SK-MEL-5 (cell line): ENCODE measurements around the gene SLC22A12. TPM values are rescaled to one million over a fixed set of nuclear protein-coding genes. Genes with fewer than 3 reads are reported as not detected.

Experiments
- DNase-seq: peaks from one replicate; pipeline ENCODE4 v3.0.0-alpha.2; 2016; ENCODE audit warnings: low read depth, low spot score
- in situ Hi-C: cut with HindIII; loops from 2 replicates; pipeline ENCODE4 v1.10.0; 2016; ENCODE audit warnings: low sequenced_read_pairs, high pct_unique_total_duplicates, low pct_unique_long_range_greater_than_20kb
- total RNA-seq: library from RNA; depleted of rRNA; stranded (reverse); fragments of >200 nt; shearing (Covaris generic); gene quantifications from 2 replicates; pipeline ENCODE4 v1.2.3, GENCODE V29; 2014

SLC22A12 gene
- total RNA-seq, 1 experiment from 2014 or later: not detected

GRCh38 chr11:64598797-64599697 lies 8.0 kb downstream of the SLC22A12 start:
- DNase-seq: no peak

GRCh38 chr11:64599698-64600211 lies 8.7 kb downstream of the SLC22A12 start:
- DNase-seq: no peak
- in situ Hi-C loops: no loop called here

More at GRCh38 chr11:64598797-64599697, 8.0 kb downstream of the SLC22A12 start:
- in situ Hi-C loops: no loop called here

DNA sequence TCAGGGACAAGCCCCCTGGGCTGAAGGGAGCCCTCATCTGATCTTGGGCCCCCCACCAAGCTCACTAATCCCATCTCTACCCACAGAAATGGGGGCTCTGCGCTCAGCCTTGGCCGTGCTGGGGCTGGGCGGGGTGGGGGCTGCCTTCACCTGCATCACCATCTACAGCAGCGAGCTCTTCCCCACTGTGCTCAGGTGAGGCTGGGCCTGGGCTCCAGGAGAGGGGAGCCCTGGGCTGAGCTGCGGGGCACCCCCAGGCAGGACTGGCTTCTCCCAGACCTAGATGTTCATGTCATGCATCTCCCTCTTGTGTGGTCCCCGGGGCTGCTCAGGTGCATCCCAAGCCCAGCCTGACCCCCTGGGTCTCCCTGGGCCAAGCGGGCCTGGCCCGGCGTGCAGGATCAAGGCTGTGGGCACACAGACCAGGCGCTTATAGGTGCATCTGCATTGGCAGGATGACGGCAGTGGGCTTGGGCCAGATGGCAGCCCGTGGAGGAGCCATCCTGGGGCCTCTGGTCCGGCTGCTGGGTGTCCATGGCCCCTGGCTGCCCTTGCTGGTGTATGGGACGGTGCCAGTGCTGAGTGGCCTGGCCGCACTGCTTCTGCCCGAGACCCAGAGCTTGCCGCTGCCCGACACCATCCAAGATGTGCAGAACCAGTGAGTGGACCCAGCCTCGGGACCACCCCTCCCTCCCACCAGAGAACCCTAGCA lies 9.4 kb downstream of the SLC22A12 start:
- in situ Hi-C loops: no loop called here
- DNase-seq: no peak

DNA sequence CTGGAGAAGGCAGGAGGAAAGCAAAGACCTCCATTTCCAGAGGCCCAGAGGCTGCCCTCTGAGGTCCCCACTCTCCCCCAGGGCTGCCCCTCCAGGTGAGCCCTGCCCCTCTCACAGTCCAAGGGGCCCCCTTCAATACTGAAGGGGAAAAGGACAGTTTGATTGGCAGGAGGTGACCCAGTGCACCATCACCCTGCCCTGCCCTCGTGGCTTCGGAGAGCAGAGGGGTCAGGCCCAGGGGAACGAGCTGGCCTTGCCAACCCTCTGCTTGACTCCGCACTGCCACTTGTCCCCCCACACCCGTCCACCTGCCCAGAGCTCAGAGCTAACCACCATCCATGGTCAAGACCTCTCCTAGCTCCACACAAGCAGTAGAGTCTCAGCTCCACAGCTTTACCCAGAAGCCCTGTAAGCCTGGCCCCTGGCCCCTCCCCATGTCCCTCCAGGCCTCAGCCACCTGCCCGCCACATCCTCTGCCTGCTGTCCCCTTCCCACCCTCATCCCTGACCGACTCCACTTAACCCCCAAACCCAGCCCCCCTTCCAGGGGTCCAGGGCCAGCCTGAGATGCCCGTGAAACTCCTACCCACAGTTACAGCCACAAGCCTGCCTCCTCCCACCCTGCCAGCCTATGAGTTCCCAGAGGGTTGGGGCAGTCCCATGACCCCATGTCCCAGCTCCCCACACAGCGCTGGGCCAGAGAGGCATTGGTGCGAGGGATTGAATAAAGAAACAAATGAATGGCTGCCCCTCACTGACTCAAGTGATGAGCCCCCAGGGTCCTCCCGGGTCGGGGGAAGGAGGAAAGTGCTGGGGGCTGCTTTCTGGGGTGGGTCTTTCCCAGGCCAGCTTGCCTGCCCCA lies 10.8 kb downstream of the SLC22A12 start:
- in situ Hi-C loops: no loop called here
- no peak for DNase-seq

- in situ Hi-C loops: no loop called here
Observed at GRCh38 chr11:64602466-64603070, 11.5 kb downstream of the SLC22A12 start.

GRCh38 chr11:64603411-64604110 lies 12.5 kb downstream of the SLC22A12 start:
- in situ Hi-C loops: no loop called here
- no peak for DNase-seq

More at GRCh38 chr11:64602466-64603070, 11.5 kb downstream of the SLC22A12 start:
- DNase-seq: no peak

DNA sequence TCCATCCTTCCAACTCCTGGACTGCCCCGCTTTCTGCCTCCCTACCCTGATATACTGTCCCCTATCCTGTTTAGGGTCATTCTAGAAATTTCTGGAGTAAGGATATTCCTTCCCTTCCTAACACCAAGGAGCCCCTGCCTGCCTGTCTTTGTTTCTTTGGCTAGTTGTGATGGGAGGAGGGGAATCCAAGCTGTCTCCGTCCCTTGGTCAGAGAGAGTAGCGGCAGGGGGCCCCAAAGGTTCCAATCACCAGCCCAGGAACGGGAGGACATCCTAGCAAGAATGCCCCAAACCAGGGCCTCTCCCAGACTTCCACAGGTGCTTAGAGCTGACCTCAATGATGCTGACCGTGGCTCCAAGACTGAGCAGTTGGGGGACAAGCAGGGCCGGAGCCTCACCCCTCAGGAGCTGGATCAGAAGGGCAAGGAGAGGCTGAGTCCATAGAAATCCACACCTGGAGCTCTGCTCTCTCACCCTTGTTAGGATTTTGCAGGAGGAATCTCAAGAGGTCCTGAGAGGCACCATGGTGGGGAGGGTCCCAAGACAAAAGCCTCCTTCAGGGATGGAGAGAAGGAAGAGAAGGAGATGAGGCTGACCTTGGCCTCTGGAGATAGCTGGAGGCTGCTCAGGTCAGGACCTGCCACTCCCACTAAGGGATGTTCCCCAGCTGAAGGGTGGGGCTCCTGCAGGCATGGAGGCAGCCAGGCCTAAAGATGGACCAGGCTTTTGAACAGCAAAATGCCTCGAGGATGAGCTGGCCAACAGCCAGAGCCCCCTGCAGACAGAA lies 13.6 kb downstream of the SLC22A12 start:
- DNase-seq: no peak
- in situ Hi-C loops: no loop called here

- in situ Hi-C loops: no loop called here
- no peak for DNase-seq
Observed at GRCh38 chr11:64605244-64605560, 14.2 kb downstream of the SLC22A12 start.

GRCh38 chr11:64605656-64606585 lies 14.9 kb downstream of the SLC22A12 start:
- no peak for DNase-seq
- in situ Hi-C loops: no loop called here

DNA sequence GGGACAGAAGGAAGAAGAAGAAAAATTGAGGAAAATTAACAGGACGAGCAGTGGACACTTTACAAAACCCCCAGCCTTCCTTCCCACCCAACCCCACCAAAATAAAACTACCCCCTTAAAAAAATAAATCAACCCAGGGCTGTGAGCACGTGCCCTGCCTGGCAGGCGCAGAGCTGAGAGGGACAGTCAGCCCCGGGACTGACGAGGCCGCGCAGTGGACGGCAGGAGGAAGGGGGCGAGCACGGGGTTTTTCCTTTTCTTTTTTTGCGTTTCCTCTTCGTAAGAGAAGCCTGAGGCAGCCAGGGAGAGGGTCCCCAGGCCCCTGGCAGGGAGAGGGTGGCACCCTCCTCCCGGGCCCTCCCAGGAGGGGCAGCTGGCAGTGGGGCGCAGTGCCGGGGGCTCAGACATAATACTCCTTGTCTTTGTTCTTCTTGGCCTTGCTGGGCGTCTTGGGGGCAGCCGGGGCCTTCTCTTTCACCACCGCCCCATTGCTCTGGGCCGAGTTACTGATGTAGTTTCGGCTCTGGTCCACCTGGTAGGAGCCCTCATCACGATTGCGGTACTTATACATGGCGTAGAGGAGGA lies 15.9 kb downstream of the SLC22A12 start:
- in situ Hi-C loops: no loop called here
- no peak for DNase-seq

GRCh38 chr11:64607381-64607985 lies 16.5 kb downstream of the SLC22A12 start:
- in situ Hi-C loops: no loop called here
- no peak for DNase-seq

- DNase-seq: no peak
- in situ Hi-C loops: no loop called here
Observed at GRCh38 chr11:64608046-64608445, 17.0 kb downstream of the SLC22A12 start.

DNA sequence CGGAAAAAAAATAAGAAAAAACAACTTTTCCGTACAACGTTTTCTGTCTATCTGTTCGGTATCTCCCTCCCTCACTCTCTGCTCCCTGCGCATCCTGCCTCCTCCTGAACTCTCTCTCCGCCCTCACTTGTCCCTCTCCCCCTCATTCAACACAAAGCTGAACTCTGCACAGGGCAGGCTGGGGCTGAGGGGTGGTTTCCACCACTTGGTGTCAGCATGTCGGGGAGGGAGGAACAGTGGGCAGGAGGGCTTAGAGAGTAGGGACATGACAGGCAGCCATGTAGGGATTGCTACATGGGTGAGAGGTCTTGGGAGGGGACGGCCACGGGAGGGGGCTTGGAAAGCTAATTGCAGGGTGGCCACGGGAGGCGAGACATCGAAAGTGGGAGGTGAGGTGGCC lies 17.6 kb downstream of the SLC22A12 start:
- no peak for DNase-seq
- in situ Hi-C loops: no loop called here

DNA sequence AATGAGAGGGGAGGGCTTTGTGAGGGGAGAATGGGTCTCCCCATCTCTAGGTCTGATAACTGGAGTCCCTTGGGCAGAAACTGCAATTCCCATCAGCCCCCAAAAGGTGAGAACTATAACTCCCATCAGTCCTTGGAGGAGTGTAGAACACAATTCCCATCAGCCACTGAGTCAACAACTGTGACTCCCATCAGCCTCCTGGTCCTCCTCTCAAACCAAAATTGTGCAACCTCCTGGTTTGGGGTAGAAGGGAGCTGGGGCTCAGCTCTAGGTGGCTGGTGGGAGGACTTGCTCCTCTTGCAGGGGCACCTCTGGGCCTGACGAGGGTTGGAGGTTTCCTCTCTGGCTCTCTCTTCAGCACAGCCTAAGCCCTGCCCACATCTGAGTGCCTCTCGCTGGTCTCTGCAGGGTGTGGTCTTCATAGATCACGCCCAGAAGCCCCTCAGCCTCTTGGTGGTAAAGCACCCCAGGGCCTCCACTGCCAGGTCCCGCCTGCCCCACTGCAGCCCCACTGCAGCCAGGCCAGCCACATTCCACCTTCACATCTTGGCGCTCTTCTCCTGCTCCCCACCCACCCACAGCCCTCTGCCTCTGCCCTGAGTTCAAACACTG lies 18.5 kb downstream of the SLC22A12 start:
- DNase-seq: no peak
- in situ Hi-C loops: no loop called here
